IPS-18c (cell line): ENCODE data around the gene C2CD2.

ENCODE experiments used
- H3K4me3 ChIP-seq: 2 replicates; pipeline ENCODE4 v1.7.0; 2013; ENCODE audit warnings: low read depth, mild to moderate bottlenecking, low read length, moderate library complexity; ENCODE audit not compliant: insufficient read depth
- H3K9me3 ChIP-seq: one replicate; pipeline ENCODE4 v1.6.1; 2013; ENCODE audit warnings: mild to moderate bottlenecking, low read length, moderate library complexity; ENCODE audit not compliant: control insufficient read depth, insufficient read depth

The C2CD2 gene

DNA sequence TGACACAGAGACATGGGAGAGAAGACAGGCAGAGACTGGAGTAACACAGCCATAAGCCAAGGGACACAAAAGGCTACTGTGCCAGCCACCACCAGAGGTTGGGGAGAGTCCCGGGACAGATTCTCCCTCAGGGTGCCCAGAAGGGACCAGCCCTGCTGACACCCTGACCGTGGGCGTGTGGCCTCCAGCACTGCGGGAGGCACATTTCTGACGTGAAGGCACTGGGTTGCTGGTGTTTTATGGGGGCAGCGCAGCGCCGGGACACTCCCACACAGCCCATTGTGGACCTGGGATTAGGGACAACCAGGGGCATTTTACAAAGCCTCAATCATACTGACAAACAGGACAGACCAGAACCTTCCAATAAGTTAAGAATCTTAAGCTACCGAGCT is 100.9 kb downstream of the C2CD2 start:
- no peak overlapping the region for H3K4me3 ChIP-seq

DNA sequence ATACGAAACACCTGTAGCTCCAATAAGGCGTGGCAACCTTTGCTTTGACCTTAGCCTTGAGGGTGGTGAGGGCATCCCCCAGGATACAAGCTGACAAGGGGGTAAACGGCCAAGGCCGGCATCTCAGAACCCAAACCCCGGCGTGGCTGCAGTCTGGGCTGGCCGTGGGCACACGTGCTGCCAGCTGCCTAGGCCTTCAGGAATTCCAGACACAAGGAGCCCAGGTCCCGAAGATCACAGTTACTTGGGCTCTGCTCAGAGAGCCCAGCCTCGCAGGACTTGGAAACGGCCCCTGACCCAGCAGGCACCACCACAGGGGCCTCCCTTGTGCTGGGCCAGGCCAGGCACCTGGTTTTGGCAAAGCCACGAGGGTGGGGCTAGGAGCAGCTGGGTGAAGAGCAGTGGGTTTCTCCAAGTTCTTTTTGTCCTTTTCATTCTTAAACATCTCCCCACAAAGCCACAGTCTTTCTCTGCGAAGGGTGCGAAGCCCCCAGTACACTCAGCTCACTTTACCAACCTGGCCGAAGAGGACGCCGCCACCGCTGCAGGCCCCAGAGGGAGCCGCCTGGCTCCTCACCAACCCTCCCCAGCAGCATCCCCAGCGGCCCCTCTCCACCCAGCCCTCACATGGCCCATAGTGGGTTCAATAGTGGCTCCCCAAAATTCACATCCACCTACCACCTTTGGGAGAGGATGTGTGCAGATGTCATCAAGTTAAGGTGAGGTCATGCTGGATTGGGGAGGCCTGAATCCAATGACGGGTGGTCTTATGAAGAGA is 101.5 kb downstream of the C2CD2 start:
- Histone ChIP-seq H3K4me3 (no peak overlapping the region), H3K9me3 (no peaks in the 10 kb centered on the region)

More for the DNA sequence above, 100.9 kb downstream of the C2CD2 start:
- no peaks in the 10 kb centered on the region for H3K9me3 ChIP-seq

DNA sequence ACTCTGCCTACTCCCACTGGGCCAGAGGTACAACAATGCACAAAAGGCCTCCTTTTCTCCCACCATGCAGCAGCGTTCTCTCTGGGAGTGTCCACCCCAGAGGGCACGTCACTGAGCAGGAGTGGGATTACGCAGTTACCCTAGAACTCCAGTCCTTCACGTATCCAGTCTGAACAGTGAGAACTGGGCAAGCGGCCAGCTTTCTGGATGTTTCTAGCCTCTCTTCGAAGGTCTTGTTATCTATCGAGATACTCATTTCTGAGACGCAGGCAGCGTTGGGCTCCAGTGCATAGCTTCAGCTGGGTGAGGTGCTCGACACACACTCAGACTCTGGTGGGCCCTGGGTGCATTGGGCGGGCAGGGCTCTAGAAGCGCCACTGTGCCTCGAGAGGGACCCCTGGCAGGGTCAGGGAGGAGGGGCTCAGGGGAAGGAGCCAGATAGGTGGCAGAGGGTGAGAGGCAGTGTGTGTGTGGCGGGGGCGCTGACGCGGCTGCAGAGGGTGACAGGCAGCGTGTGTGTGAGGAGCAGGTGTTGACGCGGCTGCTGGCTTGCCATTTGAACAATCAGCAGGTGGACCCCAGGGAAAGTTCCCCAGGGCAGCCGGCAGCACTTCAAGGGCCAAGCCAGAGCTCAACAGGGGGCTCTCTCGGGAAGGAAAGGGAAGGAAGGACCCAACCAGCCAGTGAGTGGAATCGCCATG is 102.6 kb downstream of the C2CD2 start:
- H3K4me3 ChIP-seq = no peak overlapping the region
- H3K9me3 ChIP-seq = no peaks in the 10 kb centered on the region

DNA sequence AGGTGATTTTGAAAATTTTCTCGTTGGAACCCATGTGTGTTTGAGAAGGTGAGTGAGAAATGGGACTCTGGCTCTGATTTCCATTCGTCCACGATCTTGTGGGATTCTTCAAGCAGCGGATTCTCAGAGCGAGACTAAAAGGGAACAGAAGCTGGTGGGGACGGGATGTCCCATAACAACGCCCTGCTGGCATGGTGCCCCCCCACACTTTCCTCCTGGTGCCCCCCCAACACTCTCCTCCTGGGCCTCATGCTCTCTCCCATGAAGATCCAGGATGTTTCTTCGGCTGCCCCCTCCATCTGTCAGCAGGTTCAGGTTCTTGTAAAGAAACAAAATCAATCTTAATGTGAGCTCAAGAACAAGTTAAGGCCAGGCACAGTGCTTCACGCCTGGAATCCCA is 103.7 kb downstream of the C2CD2 start:
- no peak overlapping the region for H3K4me3 ChIP-seq
- H3K9me3 ChIP-seq = no peaks in the 10 kb centered on the region

DNA sequence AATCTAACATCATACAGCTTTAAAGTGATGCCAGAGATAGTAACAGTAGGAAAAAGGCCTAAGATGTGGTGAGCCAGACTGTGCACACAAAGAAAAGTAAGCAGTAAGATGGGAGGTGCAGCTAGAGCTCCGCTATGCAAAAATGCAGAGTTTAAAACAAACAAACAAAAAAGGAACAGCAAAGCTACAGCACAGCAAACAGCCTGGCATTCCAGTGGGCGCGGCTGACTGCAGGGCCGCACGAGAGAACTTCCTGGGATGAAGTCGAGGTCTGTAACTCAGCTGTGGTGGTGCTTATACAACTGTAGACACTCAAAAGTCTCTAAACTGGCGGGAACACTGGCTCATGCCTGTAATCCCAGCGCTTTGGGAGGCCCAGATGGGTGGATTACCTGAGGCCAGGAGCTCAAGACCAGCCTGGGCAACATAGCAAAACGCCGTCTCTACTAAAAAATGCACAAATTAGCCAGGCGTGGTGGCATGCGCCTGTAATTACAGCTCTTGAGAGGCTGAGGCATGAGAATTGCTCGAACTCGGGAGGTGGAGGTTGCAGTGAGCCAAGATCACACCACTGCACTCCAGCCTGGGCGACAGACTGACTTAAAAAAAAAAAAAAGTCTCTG is 104.7 kb downstream of the C2CD2 start:
- Histone ChIP-seq H3K9me3 (no peaks in the 10 kb centered on the region), H3K4me3 (no peak overlapping the region)

DNA sequence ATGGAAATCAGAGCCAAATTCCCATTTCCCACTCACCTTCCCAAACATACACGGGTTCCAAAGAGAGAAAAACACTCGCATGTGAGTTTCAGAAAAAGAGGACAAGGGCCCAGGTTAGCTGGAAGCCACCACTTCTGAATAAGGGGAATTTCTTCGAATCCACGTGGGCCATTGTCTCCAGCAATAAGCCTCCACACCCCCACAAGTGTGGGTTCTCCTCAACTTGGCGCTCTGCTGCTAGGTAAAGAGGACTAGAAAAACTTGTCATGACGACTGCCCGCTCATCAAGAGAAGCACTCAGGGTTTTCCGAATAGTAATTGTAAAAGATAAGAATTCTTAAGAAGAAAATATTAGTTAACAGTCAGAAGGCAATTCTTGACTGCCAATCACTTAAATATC is 105.3 kb downstream of the C2CD2 start:
- H3K9me3 ChIP-seq = no peaks in the 10 kb centered on the region

DNA sequence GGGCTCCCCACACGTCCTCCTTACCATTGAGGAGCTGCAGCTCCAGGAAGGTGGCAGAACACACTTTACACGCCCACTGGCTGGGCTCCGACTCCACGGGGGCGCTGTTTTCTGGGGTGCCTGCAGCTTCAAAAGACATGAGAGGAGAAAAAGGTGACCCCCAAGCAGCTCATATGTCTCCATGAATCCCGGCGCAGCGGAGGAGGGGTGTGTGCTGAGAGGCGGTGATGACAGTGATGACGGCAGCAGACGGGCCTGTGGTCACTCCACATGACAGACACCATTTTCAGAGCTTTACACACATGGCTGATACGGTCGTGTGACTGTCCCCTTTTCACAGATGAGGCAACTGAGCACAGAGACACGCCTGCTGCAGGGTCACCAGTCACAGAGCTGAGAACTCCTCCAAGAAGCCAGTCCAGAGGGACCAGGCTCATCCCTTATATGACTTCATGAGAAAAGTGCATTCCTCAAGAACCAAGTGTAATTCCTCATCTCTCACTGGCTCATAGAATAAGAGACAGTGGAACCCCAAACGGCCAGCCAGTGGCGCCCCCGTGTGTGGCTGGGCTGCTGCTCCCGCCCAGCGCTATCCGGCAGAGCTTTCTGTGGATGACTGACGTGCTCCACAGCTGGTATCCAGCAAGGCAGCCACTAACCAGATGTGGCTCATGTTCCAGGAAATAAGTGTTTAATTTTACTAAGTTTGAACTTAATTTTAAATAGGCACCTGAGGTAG is 106.6 kb downstream of the C2CD2 start:
- Histone ChIP-seq H3K9me3 (no peaks in the 10 kb centered on the region), H3K4me3 (no peak overlapping the region)

More for the DNA sequence above, 105.3 kb downstream of the C2CD2 start:
- H3K4me3 ChIP-seq = no peak overlapping the region

DNA sequence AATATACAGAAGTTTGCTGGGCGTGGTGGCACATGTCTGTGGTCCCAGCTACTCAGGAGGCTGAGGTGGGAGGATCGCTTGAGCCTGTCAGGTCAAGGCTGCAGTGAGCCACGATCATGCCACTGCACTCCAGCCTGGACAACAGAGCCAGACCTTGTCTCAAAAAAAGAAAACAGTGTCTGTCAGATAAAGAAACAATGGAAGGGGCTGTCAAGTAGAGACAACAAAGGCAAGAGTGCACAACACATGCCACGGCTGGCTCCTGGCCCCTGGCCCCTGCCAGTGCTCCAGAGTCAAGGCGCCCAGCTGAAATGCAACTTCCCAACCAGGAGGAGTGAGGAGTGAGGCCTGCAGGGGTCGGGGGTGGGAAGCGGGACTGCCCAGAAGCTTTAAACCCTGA is 107.3 kb downstream of the C2CD2 start:
- H3K9me3 ChIP-seq = no peaks in the 10 kb centered on the region
- H3K4me3 ChIP-seq = no peak overlapping the region

DNA sequence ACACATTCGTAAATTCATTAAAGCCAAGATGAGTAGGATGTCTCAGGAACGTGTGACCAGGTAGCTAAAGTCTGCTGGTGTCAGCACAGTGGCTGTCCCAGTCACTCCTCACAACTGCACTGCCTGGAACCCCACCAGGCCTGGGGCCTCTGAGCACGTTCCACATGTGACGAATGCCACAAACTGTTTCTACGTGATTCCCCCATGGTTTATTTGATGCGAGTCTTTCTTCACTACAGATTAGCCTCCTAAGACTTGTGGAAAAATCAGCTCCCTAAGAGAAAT is 107.8 kb downstream of the C2CD2 start:
- no peak overlapping the region for H3K4me3 ChIP-seq
- no peaks in the 10 kb centered on the region for H3K9me3 ChIP-seq

DNA sequence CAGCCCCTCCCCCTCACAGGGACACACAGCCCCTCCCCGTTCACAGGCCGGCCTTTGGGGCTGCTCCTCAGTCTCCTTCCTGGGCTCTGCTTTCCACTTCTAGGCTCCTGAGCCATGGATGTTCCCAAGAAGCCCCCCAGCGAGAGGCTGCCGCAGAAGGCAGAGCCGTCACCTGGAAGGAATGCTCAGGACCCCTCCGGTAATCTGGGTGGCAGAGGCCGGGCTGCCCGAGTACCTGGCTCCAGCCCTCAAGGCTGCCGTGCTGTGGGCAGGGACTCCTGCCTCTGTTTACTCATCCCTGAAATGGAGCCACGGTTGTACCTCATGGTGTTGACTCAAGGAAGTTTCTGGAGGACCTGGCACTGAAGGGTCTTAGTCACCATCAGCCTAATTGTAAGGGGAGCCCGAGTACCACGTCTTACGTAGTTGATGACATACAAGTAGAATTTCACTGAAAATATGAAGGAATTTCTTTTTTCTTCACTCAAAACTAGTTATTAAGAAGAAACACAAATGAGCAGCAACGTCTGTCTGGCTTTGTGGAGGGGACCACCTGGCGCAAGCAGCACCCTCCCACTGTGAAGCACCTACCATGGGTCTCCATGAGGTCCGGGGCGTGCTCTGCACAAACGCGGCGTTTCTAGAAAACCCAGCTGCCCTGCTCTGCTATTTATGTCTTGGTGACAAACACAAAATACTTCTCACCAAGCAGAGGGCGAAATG is 108.3 kb downstream of the C2CD2 start:
- Histone ChIP-seq H3K4me3 (no peak overlapping the region), H3K9me3 (no peaks in the 10 kb centered on the region)

DNA sequence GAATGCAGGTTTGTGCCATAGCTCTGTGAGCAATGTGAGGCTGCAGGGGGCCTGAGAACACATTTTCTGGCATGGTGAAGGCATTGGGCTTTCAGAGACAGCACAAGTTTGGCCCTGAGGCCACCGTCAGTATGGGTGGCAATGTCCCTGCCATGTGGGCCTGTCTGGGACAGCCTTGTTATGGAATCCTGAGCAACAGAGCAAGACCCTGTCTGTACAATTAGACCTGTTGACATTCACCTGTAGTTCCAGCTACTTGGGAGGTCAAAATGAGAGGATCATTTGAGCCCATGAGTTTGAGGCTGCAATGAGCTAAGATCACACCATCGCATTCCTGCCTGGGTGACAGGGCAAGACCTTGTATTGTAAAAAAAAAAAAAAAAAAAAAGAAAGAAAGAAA is 110.2 kb downstream of the C2CD2 start:
- H3K4me3 ChIP-seq = no peak overlapping the region
- no peaks in the 10 kb centered on the region for H3K9me3 ChIP-seq

DNA sequence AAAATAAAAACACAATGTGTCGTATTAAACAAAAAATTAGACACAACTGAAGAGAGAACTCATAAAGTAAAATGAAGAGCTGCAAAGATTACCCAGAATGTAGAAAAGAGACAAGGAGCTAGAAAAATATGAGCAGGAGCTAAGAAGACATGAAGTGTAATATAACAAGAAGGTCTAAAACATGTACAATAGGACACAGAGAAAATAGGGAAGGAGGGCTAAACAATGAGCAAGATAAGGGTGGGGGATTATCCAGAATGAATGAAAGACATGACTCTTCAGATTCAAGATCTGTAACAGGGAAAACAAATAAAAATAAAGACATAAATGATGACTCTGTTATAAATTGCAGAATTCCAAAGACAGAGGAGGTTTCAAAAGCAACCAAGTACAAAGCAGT is 112.9 kb downstream of the C2CD2 start:
- H3K9me3 ChIP-seq = no peaks in the 10 kb centered on the region
- H3K4me3 ChIP-seq = no peak overlapping the region

DNA sequence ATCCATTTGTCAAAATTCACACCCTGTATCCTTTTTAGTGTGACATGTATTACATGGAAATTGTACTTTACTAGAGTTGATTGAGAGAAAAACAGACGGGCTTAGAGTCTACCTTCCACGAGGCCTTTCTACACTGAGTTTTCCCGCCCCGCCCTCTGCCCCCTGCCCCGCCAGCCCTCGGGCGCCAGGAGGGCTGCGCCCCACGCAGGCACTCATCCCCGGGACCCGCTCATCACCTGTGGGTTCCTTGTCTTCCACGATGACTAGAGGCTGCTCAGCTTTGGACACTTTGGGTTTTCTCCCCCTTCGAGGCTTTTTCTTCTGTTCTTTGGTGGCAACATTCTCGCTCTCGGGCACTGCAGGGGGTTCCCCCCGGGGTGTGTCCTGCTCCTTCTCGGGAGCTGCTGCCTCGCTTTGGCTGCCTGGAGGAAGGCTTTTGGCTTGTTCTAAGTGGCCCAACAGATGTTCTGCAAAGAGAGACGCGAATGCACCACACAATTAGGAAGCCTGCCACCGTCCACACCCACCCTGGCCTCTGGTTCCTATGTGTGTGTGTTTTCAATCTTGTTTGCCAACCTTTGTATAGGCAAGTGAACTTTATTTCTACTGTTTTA is 114.3 kb downstream of the C2CD2 start:
- H3K4me3 ChIP-seq = no peak overlapping the region
- no peaks in the 10 kb centered on the region for H3K9me3 ChIP-seq

DNA sequence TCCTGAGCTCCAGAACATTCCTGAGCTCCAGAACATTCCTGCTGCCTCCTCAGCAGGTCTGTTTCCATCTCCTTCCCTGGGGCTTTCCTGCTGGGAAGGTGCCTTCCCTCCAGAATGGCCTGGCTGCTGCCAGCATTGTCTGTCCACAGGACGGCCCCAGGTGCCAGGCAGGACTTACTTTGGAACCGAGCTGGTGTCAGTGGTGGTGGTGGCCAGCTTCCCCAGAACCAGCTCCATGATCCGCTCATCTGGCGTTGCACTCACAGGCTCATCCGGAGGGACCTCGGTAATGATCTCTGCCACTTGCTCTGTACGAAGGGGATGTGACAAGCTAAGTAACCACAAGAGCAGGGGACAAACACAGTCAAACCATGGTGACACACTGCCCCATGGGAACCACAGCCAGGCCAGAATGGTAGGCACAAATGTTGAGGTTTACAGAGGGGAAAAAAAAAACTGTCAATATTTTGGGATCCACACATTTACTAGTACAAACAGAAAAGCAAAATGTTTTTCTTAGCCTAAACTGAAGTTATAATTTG is 116.0 kb downstream of the C2CD2 start:
- Histone ChIP-seq H3K9me3 (no peaks in the 10 kb centered on the region), H3K4me3 (no peak overlapping the region)

DNA sequence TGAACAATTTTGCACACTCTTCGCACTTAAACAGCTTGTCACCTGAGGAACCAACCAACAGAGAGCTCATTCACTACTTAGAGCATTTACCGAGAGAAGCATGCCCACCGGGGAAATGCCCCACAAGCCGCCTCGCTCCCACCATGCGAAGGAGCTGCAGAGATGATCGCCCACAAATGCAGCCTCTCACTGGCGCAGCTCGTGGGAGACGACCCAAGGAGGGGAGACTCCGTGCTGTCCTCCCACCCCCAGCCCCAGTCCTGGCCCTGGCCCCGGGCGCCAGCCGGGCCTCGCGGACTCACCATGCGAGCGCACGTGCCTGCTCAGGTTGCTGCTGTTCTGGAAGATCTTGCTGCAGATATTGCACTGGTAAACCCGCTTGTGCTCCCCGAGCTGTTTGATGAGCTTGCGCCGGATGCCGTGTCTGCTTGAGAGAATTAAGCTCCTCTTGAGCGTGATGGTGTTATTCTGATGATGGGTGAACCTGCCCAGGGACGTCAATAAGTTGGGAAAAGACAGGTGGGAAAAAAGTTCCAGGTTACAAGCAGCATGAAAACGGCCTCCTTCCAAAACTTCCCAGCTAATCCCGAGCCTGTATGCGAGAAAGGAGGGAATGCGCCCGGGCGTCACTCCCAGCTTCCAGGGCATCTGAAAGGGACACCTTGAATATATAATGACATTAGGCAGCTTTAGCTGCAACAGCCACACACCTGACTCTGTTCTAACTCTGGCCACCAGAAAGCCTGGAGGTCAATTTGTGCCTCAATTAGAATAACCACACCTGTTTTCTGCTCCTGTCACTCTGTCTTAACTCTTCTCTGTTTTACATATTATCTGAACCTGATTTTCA is 117.4 kb downstream of the C2CD2 start:
- Histone ChIP-seq H3K4me3 (no peak overlapping the region), H3K9me3 (no peaks in the 10 kb centered on the region)

DNA sequence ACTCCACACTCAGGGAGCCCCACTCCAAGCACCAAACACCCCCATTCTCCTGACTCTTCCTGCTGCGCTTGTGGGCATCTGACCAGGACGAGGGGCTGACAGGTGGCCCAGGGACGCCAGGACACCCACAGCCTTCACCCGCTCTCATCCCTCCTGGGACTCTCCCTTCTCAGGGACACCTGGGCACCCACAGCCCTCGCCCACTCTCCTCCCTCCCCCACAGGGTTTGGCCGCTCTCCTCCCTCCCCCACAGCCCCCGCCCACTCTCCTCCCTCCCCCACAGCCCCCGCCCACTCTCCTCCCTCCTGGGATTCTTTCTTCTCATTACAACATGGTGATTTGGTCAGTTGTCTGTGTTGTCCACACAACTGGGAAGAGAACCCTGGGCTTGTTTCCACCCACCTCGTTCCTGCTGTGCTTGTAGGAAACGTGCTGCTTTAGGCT is 118.1 kb downstream of the C2CD2 start:
- no peaks in the 10 kb centered on the region for H3K9me3 ChIP-seq

More for the DNA sequence above, 118.1 kb downstream of the C2CD2 start:
- no peak overlapping the region for H3K4me3 ChIP-seq
